ENCODE results near the gene SH3RF3. TPM values are rescaled to one million over a fixed set of nuclear protein-coding genes. Genes with fewer than 3 reads are reported as not detected.

The SH3RF3 gene
- total and polyA plus RNA-seq, 2 of the 13 experiments (the other 11 are each of a cell fraction or from before 2014, with no cell fraction given): 0.04 TPM; not detected in 1

DNA sequence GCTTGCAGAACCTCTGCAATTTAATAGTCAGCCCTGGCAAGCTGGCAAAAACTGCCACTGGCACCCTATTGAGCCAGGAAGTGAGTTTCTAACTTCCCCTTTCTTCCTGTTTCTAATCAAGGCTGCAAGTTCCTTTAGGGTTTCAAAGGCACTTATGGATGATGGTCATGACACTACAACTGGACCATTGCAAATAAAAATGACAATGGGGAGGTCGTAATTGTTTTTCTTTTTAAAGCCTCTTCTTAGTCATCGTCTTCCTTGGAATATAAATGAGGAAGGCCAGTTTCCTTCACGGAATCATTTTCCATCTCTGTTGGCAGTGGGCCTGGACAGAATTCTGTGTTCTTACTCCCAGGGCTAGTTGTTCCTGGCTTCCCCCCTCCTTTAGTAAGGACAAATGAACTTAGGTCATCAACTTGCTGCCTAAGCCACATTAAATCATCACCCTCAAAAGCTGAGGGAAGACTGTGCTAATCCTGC, 35.8 kb downstream of the SH3RF3 start:
- TF ChIP-seq HMGA1 (CRISPR knock-in tag; conservative IDR thresholded peaks at IDR 0.05) (no peak), ZNF160 (CRISPR knock-in tag; IDR thresholded peaks at IDR 0.05) (no peak), TGIF2 (CRISPR knock-in tag; IDR thresholded peaks at IDR 0.05) (no peak), ADNP (CRISPR knock-in tag; IDR thresholded peaks at IDR 0.05) (no peak), ZNF143 (CRISPR knock-in tag; IDR thresholded peaks at IDR 0.05) (no peak), TARDBP (CRISPR knock-in tag; IDR thresholded peaks at IDR 0.05) (no peak), PHF8 (CRISPR knock-in tag; IDR thresholded peaks at IDR 0.05) (no peak)
- TF ChIP-seq, protein P1, sequence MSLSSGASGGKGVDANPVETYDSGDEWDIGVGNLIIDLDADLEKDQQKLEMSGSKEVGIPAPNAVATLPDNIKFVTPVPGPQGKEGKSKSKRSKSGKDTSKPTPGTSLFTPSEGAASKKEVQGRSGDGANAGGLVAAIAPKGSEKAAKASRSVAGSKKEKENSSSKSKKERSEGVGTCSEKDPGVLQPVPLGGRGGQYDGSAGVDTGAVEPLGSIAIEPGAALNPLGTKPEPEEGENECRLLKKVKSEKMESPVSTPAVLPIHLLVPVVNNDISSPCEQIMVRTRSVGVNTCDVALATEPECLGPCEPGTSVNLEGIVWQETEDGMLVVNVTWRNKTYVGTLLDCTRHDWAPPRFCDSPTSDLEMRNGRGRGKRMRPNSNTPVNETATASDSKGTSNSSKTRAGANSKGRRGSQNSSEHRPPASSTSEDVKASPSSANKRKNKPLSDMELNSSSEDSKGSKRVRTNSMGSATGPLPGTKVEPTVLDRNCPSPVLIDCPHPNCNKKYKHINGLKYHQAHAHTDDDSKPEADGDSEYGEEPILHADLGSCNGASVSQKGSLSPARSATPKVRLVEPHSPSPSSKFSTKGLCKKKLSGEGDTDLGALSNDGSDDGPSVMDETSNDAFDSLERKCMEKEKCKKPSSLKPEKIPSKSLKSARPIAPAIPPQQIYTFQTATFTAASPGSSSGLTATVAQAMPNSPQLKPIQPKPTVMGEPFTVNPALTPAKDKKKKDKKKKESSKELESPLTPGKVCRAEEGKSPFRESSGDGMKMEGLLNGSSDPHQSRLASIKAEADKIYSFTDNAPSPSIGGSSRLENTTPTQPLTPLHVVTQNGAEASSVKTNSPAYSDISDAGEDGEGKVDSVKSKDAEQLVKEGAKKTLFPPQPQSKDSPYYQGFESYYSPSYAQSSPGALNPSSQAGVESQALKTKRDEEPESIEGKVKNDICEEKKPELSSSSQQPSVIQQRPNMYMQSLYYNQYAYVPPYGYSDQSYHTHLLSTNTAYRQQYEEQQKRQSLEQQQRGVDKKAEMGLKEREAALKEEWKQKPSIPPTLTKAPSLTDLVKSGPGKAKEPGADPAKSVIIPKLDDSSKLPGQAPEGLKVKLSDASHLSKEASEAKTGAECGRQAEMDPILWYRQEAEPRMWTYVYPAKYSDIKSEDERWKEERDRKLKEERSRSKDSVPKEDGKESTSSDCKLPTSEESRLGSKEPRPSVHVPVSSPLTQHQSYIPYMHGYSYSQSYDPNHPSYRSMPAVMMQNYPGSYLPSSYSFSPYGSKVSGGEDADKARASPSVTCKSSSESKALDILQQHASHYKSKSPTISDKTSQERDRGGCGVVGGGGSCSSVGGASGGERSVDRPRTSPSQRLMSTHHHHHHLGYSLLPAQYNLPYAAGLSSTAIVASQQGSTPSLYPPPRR (CRISPR knock-in tag; IDR thresholded peaks at IDR 0.05; ENCODE audit: borderline replicate concordance): no peak

More for the DNA sequence above, 35.8 kb downstream of the SH3RF3 start:
- DNase-seq (ENCODE audit: low spot score) (no peak), FAIRE-seq (no peak), ATAC-seq (no peak)
- ChIA-PET CTCF (ENCODE audit: low intra/inter-chr PET ratio, low total read pairs) (no interaction called here), POLR2A (no interaction called here)
- H3K27me3 ChIP-seq (ENCODE audit: control insufficient read depth in 1 of 2, insufficient read depth in 2 of 2, low read length in 2 of 2): no peaks in the 10 kb centered on the region; a peak in 2 of 5 replicates
- in situ Hi-C loops (cut with HindIII; ENCODE audit: extremely low pct_ligation_motif_present, low pct_unique_long_range_greater_than_20kb): no loop called here
- 34% methylated on average over 3 of the region's 3 CpGs for WGBS (ENCODE audit: low lambda C conversion rate)
- no peak overlapping the region for H3K9ac ChIP-seq (ENCODE audit: insufficient read depth, low read depth, low read length)
- H3K79me2 ChIP-seq (ENCODE audit: insufficient read depth, low read length): no peaks in the 10 kb centered on the region
- H3K36me3 ChIP-seq (replicated peaks in 1 of 2; ENCODE audit: control insufficient read depth in 1 of 2, insufficient read depth in 2 of 2, low read length in 2 of 2): no peaks in the 10 kb centered on the region
- intact Hi-C loops (cut with micrococcal nuclease; ENCODE audit: unreplicated experiment): no loop called here
- no peak overlapping the region for H3K27ac ChIP-seq (ENCODE audit: extremely low read length, insufficient read depth, low read length)
- no peaks in the 10 kb centered on the region for H3K9me3 ChIP-seq (ENCODE audit: low read length)
- no TSS peak for BruUV-seq (replicated peaks)
- no peak overlapping the region for H2AFZ ChIP-seq (ENCODE audit: low read length)
- H3K4me3 ChIP-seq (replicated peaks in 1 of 3; ENCODE audit: insufficient read depth in 1 of 3, low read depth in 2 of 3, low read length in 3 of 3): no peak overlapping the region
- H3K4me1 ChIP-seq (ENCODE audit: insufficient read depth, low read length): no peaks in the 10 kb centered on the region
- H4K20me1 ChIP-seq (ENCODE audit: insufficient read depth, low read length): no peaks in the 10 kb centered on the region
- H3K4me2 ChIP-seq (ENCODE audit: low read depth, low read length): no peak overlapping the region
